ENCODE measurements around the gene PCSK4.

Gene PCSK4

GRCh38 chr19:1491114-1491848, 1.1 kb upstream of the PCSK4 start, which contains the start of gene REEP6:
TSS of gene REEP6 (plus strand) at chr19:1491181. CDS start at chr19:1491270, 89 bp downstream.
- no peak for DNase-seq (ENCODE audit: low read depth)
- Histone ChIP-seq H3K27me3 (replicated peaks; ENCODE audit: control insufficient read depth, insufficient read depth, low read length) (peaks cover 17% of the 10 kb centered on the region), H3K9ac (ENCODE audit: low read length) (peak within 1 kb of the TSS; percentile 75), H3K9me3 (ENCODE audit: control insufficient read depth, low read length) (no peaks in the 10 kb centered on the region), H3K36me3 (ENCODE audit: control insufficient read depth, insufficient read depth, low read length, severe bottlenecking) (no peaks in the 10 kb centered on the region), H3K4me1 (ENCODE audit: control insufficient read depth, insufficient read depth, low read length) (peaks cover 19% of the 10 kb centered on the region), H3K4me3 (ENCODE audit: low read length) (peak within 1 kb of the TSS; percentile 88)

GRCh38 chr19:1489463-1490310, 463 bp downstream of the PCSK4 start:
- Histone ChIP-seq H3K4me3 (ENCODE audit: low read length) (peak overlapping the region; percentile 88), H3K27me3 (replicated peaks; ENCODE audit: control insufficient read depth, insufficient read depth, low read length) (peaks cover 6% of the 10 kb centered on the region), H3K4me1 (ENCODE audit: control insufficient read depth, insufficient read depth, low read length) (peaks cover 19% of the 10 kb centered on the region), H3K9ac (ENCODE audit: low read length) (peak overlapping the region; percentile 71), H3K9me3 (ENCODE audit: control insufficient read depth, low read length) (no peaks in the 10 kb centered on the region), H3K36me3 (ENCODE audit: control insufficient read depth, insufficient read depth, low read length, severe bottlenecking) (no peaks in the 10 kb centered on the region)
- no peak for DNase-seq (ENCODE audit: low read depth)

GRCh38 chr19:1488282-1488601, 1.9 kb downstream of the PCSK4 start:
- Histone ChIP-seq H3K4me1 (ENCODE audit: control insufficient read depth, insufficient read depth, low read length) (peaks cover 10% of the 10 kb centered on the region), H3K27me3 (replicated peaks; ENCODE audit: control insufficient read depth, insufficient read depth, low read length) (peaks cover 6% of the 10 kb centered on the region), H3K9me3 (ENCODE audit: control insufficient read depth, low read length) (no peaks in the 10 kb centered on the region), H3K9ac (ENCODE audit: low read length) (no peak overlapping the region), H3K4me3 (ENCODE audit: low read length) (no peak overlapping the region), H3K36me3 (ENCODE audit: control insufficient read depth, insufficient read depth, low read length, severe bottlenecking) (no peaks in the 10 kb centered on the region)
- no peak for DNase-seq (ENCODE audit: low read depth)

- peaks cover 6% of the 10 kb centered on the region for H3K27me3 ChIP-seq (replicated peaks; ENCODE audit: control insufficient read depth, insufficient read depth, low read length)
- H3K9ac ChIP-seq (ENCODE audit: low read length) = no peak overlapping the region
- no peaks in the 10 kb centered on the region for H3K36me3 ChIP-seq (ENCODE audit: control insufficient read depth, insufficient read depth, low read length, severe bottlenecking)
- no peak for DNase-seq (ENCODE audit: low read depth)
- no peak overlapping the region for H3K4me3 ChIP-seq (ENCODE audit: low read length)
- peaks cover 5% of the 10 kb centered on the region for H3K4me1 ChIP-seq (ENCODE audit: control insufficient read depth, insufficient read depth, low read length)
- no peaks in the 10 kb centered on the region for H3K9me3 ChIP-seq (ENCODE audit: control insufficient read depth, low read length)
These were observed 2.4 kb downstream of the PCSK4 start for GRCh38 chr19:1487576-1488281.

GRCh38 chr19:1486720-1487575, 3.2 kb downstream of the PCSK4 start:
- DNase-seq (ENCODE audit: low read depth) = no peak
- H3K4me1 ChIP-seq (ENCODE audit: control insufficient read depth, insufficient read depth, low read length) = peaks cover 5% of the 10 kb centered on the region
- no peak overlapping the region for H3K9ac ChIP-seq (ENCODE audit: low read length)
- no peaks in the 10 kb centered on the region for H3K36me3 ChIP-seq (ENCODE audit: control insufficient read depth, insufficient read depth, low read length, severe bottlenecking)
- H3K4me3 ChIP-seq (ENCODE audit: low read length) = no peak overlapping the region
- peaks cover 6% of the 10 kb centered on the region for H3K27me3 ChIP-seq (replicated peaks; ENCODE audit: control insufficient read depth, insufficient read depth, low read length)
- no peaks in the 10 kb centered on the region for H3K9me3 ChIP-seq (ENCODE audit: control insufficient read depth, low read length)

- no peak overlapping the region for H3K9ac ChIP-seq (ENCODE audit: low read length)
- H3K36me3 ChIP-seq (ENCODE audit: control insufficient read depth, insufficient read depth, low read length, severe bottlenecking) = no peaks in the 10 kb centered on the region
- DNase-seq (ENCODE audit: low read depth) = no peak
- no peaks in the 10 kb centered on the region for H3K27me3 ChIP-seq (replicated peaks; ENCODE audit: control insufficient read depth, insufficient read depth, low read length)
- H3K4me1 ChIP-seq (ENCODE audit: control insufficient read depth, insufficient read depth, low read length) = no peaks in the 10 kb centered on the region
- H3K4me3 ChIP-seq (ENCODE audit: low read length) = no peak overlapping the region
- no peaks in the 10 kb centered on the region for H3K9me3 ChIP-seq (ENCODE audit: control insufficient read depth, low read length)
These were observed 6.1 kb downstream of the PCSK4 start for GRCh38 chr19:1483979-1484428.

- Histone ChIP-seq H3K4me3 (ENCODE audit: low read length) (no peak overlapping the region), H3K9ac (ENCODE audit: low read length) (no peak overlapping the region), H3K36me3 (ENCODE audit: control insufficient read depth, insufficient read depth, low read length, severe bottlenecking) (no peaks in the 10 kb centered on the region), H3K27me3 (replicated peaks; ENCODE audit: control insufficient read depth, insufficient read depth, low read length) (no peaks in the 10 kb centered on the region), H3K9me3 (ENCODE audit: control insufficient read depth, low read length) (no peaks in the 10 kb centered on the region), H3K4me1 (ENCODE audit: control insufficient read depth, insufficient read depth, low read length) (no peaks in the 10 kb centered on the region)
- DNase-seq (ENCODE audit: low read depth) = no peak
These were observed 6.8 kb downstream of the PCSK4 start for GRCh38 chr19:1483131-1483978.

- Histone ChIP-seq H3K9ac (ENCODE audit: low read length) (no peak overlapping the region), H3K4me3 (ENCODE audit: low read length) (no peak overlapping the region), H3K27me3 (replicated peaks; ENCODE audit: control insufficient read depth, insufficient read depth, low read length) (no peaks in the 10 kb centered on the region), H3K9me3 (ENCODE audit: control insufficient read depth, low read length) (no peaks in the 10 kb centered on the region), H3K4me1 (ENCODE audit: control insufficient read depth, insufficient read depth, low read length) (peaks cover 4% of the 10 kb centered on the region), H3K36me3 (ENCODE audit: control insufficient read depth, insufficient read depth, low read length, severe bottlenecking) (no peaks in the 10 kb centered on the region)
- DNase-seq (ENCODE audit: low read depth) = no peak
These were observed 7.6 kb downstream of the PCSK4 start for GRCh38 chr19:1482361-1483130.

GRCh38 chr19:1481893-1482360, 8.2 kb downstream of the PCSK4 start:
- no peak overlapping the region for H3K4me3 ChIP-seq (ENCODE audit: low read length)
- no peak overlapping the region for H3K9ac ChIP-seq (ENCODE audit: low read length)
- no peaks in the 10 kb centered on the region for H3K36me3 ChIP-seq (ENCODE audit: control insufficient read depth, insufficient read depth, low read length, severe bottlenecking)
- H3K27me3 ChIP-seq (replicated peaks; ENCODE audit: control insufficient read depth, insufficient read depth, low read length) = no peaks in the 10 kb centered on the region
- peaks cover 4% of the 10 kb centered on the region for H3K4me1 ChIP-seq (ENCODE audit: control insufficient read depth, insufficient read depth, low read length)
- no peaks in the 10 kb centered on the region for H3K9me3 ChIP-seq (ENCODE audit: control insufficient read depth, low read length)
- DNase-seq (ENCODE audit: low read depth) = no peak
